Hematopoietic multipotent progenitor cell (in vitro differentiated cells): ENCODE measurements around the gene TOR1AIP2. TPM values are rescaled to one million over a fixed set of nuclear protein-coding genes. Genes with fewer than 3 reads are reported as not detected.
"Not testable (repeated sequence)": the region's sequence is repeated elsewhere in the genome, so short reads cannot be mapped to it uniquely, and the experiment has no call there.

Experiments
- DNase-seq, 3 donors: peaks; one replicate each; pipeline ENCODE4 v3.0.0-alpha.2; 2011 to 2015; ENCODE audit warnings: low read depth in 2 of 3, low spot score in 2 of 3
- total RNA-seq: library from RNA; depleted of rRNA; stranded (reverse); fragments of >200 nt; gene quantifications from one replicate; pipeline ENCODE4 v1.2.3, GENCODE V29; 2012

The TOR1AIP2 gene
- total RNA-seq, 1 donor, result 26.4 TPM

- peak in 2 of 3 donors; percentile 5 to 13 for DNase-seq
Observed at GRCh38 chr1:179876300-179876715, 1.3 kb downstream of the TOR1AIP2 start.

- DNase-seq, result no peak
Observed at GRCh38 chr1:179875596-179876299, 1.9 kb downstream of the TOR1AIP2 start.

GRCh38 chr1:179873438-179873851, 4.2 kb downstream of the TOR1AIP2 start:
- DNase-seq, result no peak

GRCh38 chr1:179872558-179872957, 5.0 kb downstream of the TOR1AIP2 start:
- no peak for DNase-seq

- DNase-seq, result no peak
Observed at GRCh38 chr1:179871940-179872339, 5.7 kb downstream of the TOR1AIP2 start.

GRCh38 chr1:179870870-179871269, 6.7 kb downstream of the TOR1AIP2 start:
- no peak for DNase-seq

- DNase-seq, result peak; percentile 17 to 75 (median 47)
Observed at GRCh38 chr1:179867493-179868330, 9.9 kb downstream of the TOR1AIP2 start.

GRCh38 chr1:179866616-179867015, 11.0 kb downstream of the TOR1AIP2 start:
- DNase-seq, result no peak

GRCh38 chr1:179865377-179865776, 12.2 kb downstream of the TOR1AIP2 start:
- DNase-seq, result no peak

- DNase-seq, result no peak
Observed at GRCh38 chr1:179860652-179861051, 17.0 kb downstream of the TOR1AIP2 start.

GRCh38 chr1:179857009-179857408, 20.6 kb downstream of the TOR1AIP2 start:
- no peak for DNase-seq

- DNase-seq, result no peak
Observed at GRCh38 chr1:179856296-179856695, 21.3 kb downstream of the TOR1AIP2 start.

GRCh38 chr1:179855831-179856230, 21.8 kb downstream of the TOR1AIP2 start:
- DNase-seq, result not testable (repeated sequence)

GRCh38 chr1:179853102-179853501, 24.5 kb downstream of the TOR1AIP2 start:
- no peak for DNase-seq

- no peak for DNase-seq
Observed at GRCh38 chr1:179848233-179848632, 29.4 kb downstream of the TOR1AIP2 start.

- no peak for DNase-seq
Observed at GRCh38 chr1:179840107-179840506, 37.5 kb downstream of the TOR1AIP2 start.

GRCh38 chr1:179836686-179837445, 40.7 kb downstream of the TOR1AIP2 start:
- not testable (repeated sequence) for DNase-seq

- no peak for DNase-seq
Observed at GRCh38 chr1:179831852-179832699, 45.5 kb downstream of the TOR1AIP2 start.

- no peak for DNase-seq
Observed at GRCh38 chr1:179831225-179831624, 46.4 kb downstream of the TOR1AIP2 start.

- no peak for DNase-seq
Observed at GRCh38 chr1:179828554-179829110, 49.0 kb downstream of the TOR1AIP2 start.
